ENCODE data around the gene DCLK1. TPM values are rescaled to one million over a fixed set of nuclear protein-coding genes. Genes with fewer than 3 reads are reported as not detected.

The DCLK1 gene
- total and polyA plus RNA-seq, 10 donors = 2.0 to 22.1 (median 11.7) TPM

DNA sequence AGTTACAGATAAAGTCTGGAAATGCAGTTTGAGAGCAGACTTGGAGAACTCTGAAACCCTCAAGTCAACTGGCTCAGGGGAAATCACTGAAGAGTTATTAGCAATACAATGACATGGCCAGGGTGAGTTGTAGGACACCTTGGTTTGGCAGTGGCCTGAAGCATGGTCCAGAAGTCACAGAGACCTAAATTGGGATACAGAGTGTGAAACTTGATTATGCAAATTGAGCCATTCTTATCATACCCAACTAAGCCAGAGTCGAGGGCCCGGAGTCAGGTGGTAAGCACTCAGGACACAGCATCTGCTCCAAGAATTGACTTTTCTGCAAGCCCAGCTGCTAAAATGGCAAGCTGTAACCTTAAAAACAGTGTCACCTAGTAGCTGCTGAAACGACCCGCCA, 224.5 kb downstream of the DCLK1 start:
- Histone ChIP-seq H3K4me3 (no peak overlapping the region), H3K27me3 (replicated peaks in 1 of 7) (no peaks in the 10 kb centered on the region), H3K27ac (no peak overlapping the region), H3K36me3 (no peaks in the 10 kb centered on the region), H3K9me3 (no peaks in the 10 kb centered on the region), H3K4me1 (no peaks in the 10 kb centered on the region)
- WGBS, 5 donors = 64 to 92% (median 73%) methylated on average over 4 of the region's 4 CpGs
- DNase-seq = no peak
- TF ChIP-seq POLR2A (IDR thresholded peaks at IDR 0.05) = no peak
- no peak for TF ChIP-seq POLR2AphosphoS5 (IDR thresholded peaks at IDR 0.05)
- TF ChIP-seq, protein P1, sequence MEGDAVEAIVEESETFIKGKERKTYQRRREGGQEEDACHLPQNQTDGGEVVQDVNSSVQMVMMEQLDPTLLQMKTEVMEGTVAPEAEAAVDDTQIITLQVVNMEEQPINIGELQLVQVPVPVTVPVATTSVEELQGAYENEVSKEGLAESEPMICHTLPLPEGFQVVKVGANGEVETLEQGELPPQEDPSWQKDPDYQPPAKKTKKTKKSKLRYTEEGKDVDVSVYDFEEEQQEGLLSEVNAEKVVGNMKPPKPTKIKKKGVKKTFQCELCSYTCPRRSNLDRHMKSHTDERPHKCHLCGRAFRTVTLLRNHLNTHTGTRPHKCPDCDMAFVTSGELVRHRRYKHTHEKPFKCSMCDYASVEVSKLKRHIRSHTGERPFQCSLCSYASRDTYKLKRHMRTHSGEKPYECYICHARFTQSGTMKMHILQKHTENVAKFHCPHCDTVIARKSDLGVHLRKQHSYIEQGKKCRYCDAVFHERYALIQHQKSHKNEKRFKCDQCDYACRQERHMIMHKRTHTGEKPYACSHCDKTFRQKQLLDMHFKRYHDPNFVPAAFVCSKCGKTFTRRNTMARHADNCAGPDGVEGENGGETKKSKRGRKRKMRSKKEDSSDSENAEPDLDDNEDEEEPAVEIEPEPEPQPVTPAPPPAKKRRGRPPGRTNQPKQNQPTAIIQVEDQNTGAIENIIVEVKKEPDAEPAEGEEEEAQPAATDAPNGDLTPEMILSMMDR (IDR thresholded peaks at IDR 0.05 in 8 of 11, conservative IDR thresholded peaks at IDR 0.05 in 3 of 11) = no peak
- intact Hi-C loops (cut with DNase I; ENCODE audit: low total_unique reads) = no loop called here

DNA sequence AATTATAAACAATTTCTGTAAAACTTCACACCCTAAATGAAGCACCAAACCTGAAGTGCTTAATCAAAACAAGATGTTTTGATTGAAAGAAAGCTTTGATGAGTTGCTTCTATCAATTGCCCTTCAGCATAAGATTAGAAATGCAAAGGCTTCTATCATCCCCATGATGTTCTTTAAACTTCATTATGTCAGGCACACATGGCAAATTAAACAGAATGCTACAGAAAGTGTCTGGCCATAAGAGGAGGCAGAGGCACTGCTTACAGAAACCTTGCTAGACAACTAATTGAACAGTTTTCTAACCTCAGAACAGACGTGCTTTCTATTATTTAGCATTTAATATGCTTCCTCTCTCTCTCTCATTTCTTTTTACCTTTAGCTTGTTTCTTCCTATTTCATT, 228.1 kb downstream of the DCLK1 start:
- H3K4me3 ChIP-seq = no peak overlapping the region
- DNase-seq = no peak
- no peaks in the 10 kb centered on the region for H3K36me3 ChIP-seq
- intact Hi-C loops (cut with DNase I; ENCODE audit: low total_unique reads) = no loop called here
- WGBS, 5 donors = 59 to 89% (median 71%) methylated on average over 1 of the region's 1 CpG
- no peaks in the 10 kb centered on the region for H3K27me3 ChIP-seq (replicated peaks in 1 of 7)
- H3K9me3 ChIP-seq = no peaks in the 10 kb centered on the region
- H3K27ac ChIP-seq = no peak overlapping the region
- H3K4me1 ChIP-seq = no peaks in the 10 kb centered on the region
- TF ChIP-seq POLR2AphosphoS5 (IDR thresholded peaks at IDR 0.05) (no peak), POLR2A (IDR thresholded peaks at IDR 0.05) (no peak)
- TF ChIP-seq, protein P1 (IDR thresholded peaks at IDR 0.05 in 8 of 11, conservative IDR thresholded peaks at IDR 0.05 in 3 of 11) = no peak

DNA sequence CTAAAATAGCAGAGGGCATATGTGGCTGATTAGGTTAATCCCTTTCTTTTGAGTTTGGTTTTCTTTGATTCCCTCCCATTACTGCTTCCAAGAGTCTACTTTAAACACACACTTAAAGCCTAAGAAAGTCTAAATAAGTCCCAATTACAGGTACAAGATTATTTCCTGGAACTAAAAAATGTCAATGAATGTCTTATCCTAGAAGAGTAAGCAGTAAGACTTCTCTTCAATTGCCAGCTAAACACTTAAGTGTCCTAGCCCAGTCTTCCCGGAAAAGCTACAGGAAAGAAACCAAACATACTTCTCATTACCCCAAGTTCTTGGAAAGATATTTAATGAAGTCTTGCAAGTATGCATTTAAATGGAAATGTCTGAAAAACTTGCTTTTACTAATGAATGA, 233.1 kb downstream of the DCLK1 start:
- Histone ChIP-seq H3K36me3 (no peaks in the 10 kb centered on the region), H3K9me3 (no peaks in the 10 kb centered on the region), H3K4me1 (no peaks in the 10 kb centered on the region), H3K27ac (no peak overlapping the region), H3K27me3 (replicated peaks in 1 of 7) (no peaks in the 10 kb centered on the region), H3K4me3 (no peak overlapping the region)
- WGBS, 5 donors = 80 to 93% (median 85%) methylated on average over 1 of the region's 1 CpG
- no peak for DNase-seq
- TF ChIP-seq POLR2AphosphoS5 (IDR thresholded peaks at IDR 0.05) = no peak
- TF ChIP-seq, protein P1 (IDR thresholded peaks at IDR 0.05 in 8 of 11, conservative IDR thresholded peaks at IDR 0.05 in 3 of 11) = no peak
- no peak for TF ChIP-seq POLR2A (IDR thresholded peaks at IDR 0.05)
- intact Hi-C loops (cut with DNase I; ENCODE audit: low total_unique reads) = no loop called here

DNA sequence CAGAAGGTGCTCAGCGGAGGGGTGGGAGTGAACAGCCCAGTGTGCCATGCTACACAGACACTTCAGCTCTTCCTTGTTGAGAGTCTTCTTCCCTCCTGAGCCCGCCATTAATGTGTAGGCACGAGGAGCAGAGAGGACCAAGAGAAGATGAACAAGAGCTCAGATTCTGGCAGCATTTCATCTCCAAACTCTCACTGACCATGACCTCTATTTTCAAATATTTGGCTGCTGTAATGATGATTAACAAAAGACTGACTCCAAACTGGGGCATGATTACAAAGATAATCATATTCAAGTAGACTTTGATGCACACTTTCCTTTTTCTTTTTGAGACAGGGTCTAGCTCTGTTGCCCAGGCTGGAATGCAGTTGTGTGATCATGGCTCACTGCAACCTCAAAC, 236.5 kb downstream of the DCLK1 start:
- H3K36me3 ChIP-seq = no peaks in the 10 kb centered on the region
- WGBS, 5 donors = 72 to 90% (median 83%) methylated on average over 3 of the region's 3 CpGs
- intact Hi-C loops (cut with DNase I; ENCODE audit: low total_unique reads) = no loop called here

More for the DNA sequence above, 236.5 kb downstream of the DCLK1 start:
- no peak for TF ChIP-seq POLR2AphosphoS5 (IDR thresholded peaks at IDR 0.05)
- H3K27ac ChIP-seq = no peak overlapping the region
- H3K4me3 ChIP-seq = no peak overlapping the region
- H3K9me3 ChIP-seq = no peaks in the 10 kb centered on the region
- no peak for DNase-seq
- H3K27me3 ChIP-seq (replicated peaks in 1 of 7) = no peaks in the 10 kb centered on the region
- no peaks in the 10 kb centered on the region for H3K4me1 ChIP-seq

Data from spleen (tissue), 11 donors.